ENCODE data around the gene SFT2D1.

SFT2D1 gene

GRCh38 chr6:166275714-166276166 lies 66.6 kb downstream of the SFT2D1 start:
- H3K4me3 ChIP-seq (ENCODE audit: low read depth, low read length), result no peak overlapping the region
- peak; percentile 96 for TF ChIP-seq CTCF (IDR thresholded peaks at IDR 0.05; ENCODE audit: borderline replicate concordance, insufficient read depth, low read depth, low read length)

DNA sequence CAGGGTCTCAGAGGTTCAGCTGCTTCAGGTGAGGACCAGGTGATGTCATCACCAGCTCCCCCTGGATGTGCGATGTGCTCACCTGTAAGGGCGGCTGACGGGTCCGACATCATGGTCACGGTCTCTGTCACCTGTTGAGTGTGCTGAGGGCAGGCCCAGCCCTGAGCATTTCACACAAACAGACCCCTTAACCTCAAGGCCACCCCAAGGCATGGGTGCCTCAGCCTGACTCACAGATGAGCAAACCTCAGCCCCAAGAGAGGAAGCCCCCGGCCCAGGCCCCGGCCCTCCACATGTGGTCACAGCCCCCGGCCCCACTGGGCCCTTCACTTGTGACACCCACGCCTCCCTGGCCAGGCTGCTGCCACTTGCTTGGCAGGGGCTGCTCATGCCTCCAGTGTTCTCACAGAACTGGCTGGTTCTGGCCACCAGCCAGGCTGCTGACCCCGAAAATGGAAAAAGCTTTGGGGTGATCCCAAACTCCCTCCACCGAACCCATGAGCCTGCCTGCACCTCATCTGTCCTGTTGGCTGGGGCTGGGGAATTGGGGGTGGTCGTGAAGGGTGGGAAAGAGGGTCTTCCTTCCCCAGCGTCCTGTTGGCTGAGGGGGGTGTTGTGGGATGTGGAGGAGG lies 67.5 kb downstream of the SFT2D1 start:
- H3K4me3 ChIP-seq (ENCODE audit: low read depth, low read length), result no peak overlapping the region
- TF ChIP-seq CTCF (IDR thresholded peaks at IDR 0.05; ENCODE audit: borderline replicate concordance, insufficient read depth, low read depth, low read length), result no peak

- no peak for TF ChIP-seq CTCF (IDR thresholded peaks at IDR 0.05; ENCODE audit: borderline replicate concordance, insufficient read depth, low read depth, low read length)
- no peak overlapping the region for H3K4me3 ChIP-seq (ENCODE audit: low read depth, low read length)
Measured at GRCh38 chr6:166274163-166274562, 68.2 kb downstream of the SFT2D1 start.

- H3K4me3 ChIP-seq (ENCODE audit: low read depth, low read length), result no peak overlapping the region
- no peak for TF ChIP-seq CTCF (IDR thresholded peaks at IDR 0.05; ENCODE audit: borderline replicate concordance, insufficient read depth, low read depth, low read length)
Measured at GRCh38 chr6:166271376-166271765, 71.0 kb downstream of the SFT2D1 start.

- TF ChIP-seq CTCF (IDR thresholded peaks at IDR 0.05; ENCODE audit: borderline replicate concordance, insufficient read depth, low read depth, low read length), result no peak
- H3K4me3 ChIP-seq (ENCODE audit: low read depth, low read length), result no peak overlapping the region
Measured at GRCh38 chr6:166270706-166271375, 71.5 kb downstream of the SFT2D1 start.

All from GM12875 (cell line).